ENCODE data around the gene RPL18A. TPM values are rescaled to one million over a fixed set of nuclear protein-coding genes. Genes with fewer than 3 reads are reported as not detected.

The RPL18A gene
- total RNA-seq, 1 donor from 2014 or later = 767 TPM

GRCh38 chr19:17889609-17890214 lies 30.0 kb downstream of the RPL18A start:
- no peak for TF ChIP-seq CTCF (IDR thresholded peaks at IDR 0.05; ENCODE audit: borderline replicate concordance)
- no peaks in the 10 kb centered on the region for H3K36me3 ChIP-seq
- no peak overlapping the region for H3K4me3 ChIP-seq
- H3K27ac ChIP-seq (replicated peaks) = no peak overlapping the region
- DNase-seq = no peak
- peaks cover 68% of the 10 kb centered on the region for H3K27me3 ChIP-seq (ENCODE audit: low read depth)
- no peaks in the 10 kb centered on the region for H3K4me1 ChIP-seq
- no peaks in the 10 kb centered on the region for H3K9me3 ChIP-seq (replicated peaks)
- intact Hi-C loops (cut with micrococcal nuclease) = no loop called here

- no peak for TF ChIP-seq CTCF (IDR thresholded peaks at IDR 0.05; ENCODE audit: borderline replicate concordance)
- no peak overlapping the region for H3K27ac ChIP-seq (replicated peaks)
- no peak overlapping the region for H3K4me3 ChIP-seq
- H3K4me1 ChIP-seq = no peaks in the 10 kb centered on the region
- intact Hi-C loops (cut with micrococcal nuclease) = no loop called here
- no peaks in the 10 kb centered on the region for H3K9me3 ChIP-seq (replicated peaks)
- H3K27me3 ChIP-seq (ENCODE audit: low read depth) = peaks cover 88% of the 10 kb centered on the region
- H3K36me3 ChIP-seq = no peaks in the 10 kb centered on the region
- DNase-seq = no peak
These were observed 34.1 kb downstream of the RPL18A start for GRCh38 chr19:17893766-17894165.

GRCh38 chr19:17902701-17903100 lies 43.0 kb downstream of the RPL18A start:
- TF ChIP-seq CTCF (IDR thresholded peaks at IDR 0.05; ENCODE audit: borderline replicate concordance) = no peak
- Histone ChIP-seq H3K27me3 (ENCODE audit: low read depth) (peaks cover 78% of the 10 kb centered on the region), H3K9me3 (replicated peaks) (peaks cover 6% of the 10 kb centered on the region), H3K4me1 (no peaks in the 10 kb centered on the region), H3K4me3 (no peak overlapping the region), H3K36me3 (no peaks in the 10 kb centered on the region), H3K27ac (replicated peaks) (no peak overlapping the region)
- DNase-seq = no peak
- intact Hi-C loops (cut with micrococcal nuclease) = no loop called here

- intact Hi-C loops (cut with micrococcal nuclease) = no loop called here
- H3K27me3 ChIP-seq (ENCODE audit: low read depth) = peaks cover 70% of the 10 kb centered on the region
- H3K36me3 ChIP-seq = no peaks in the 10 kb centered on the region
- no peak for DNase-seq
- no peaks in the 10 kb centered on the region for H3K4me1 ChIP-seq
- peaks cover 26% of the 10 kb centered on the region for H3K9me3 ChIP-seq (replicated peaks)
- no peak overlapping the region for H3K27ac ChIP-seq (replicated peaks)
- no peak overlapping the region for H3K4me3 ChIP-seq
- TF ChIP-seq CTCF (IDR thresholded peaks at IDR 0.05; ENCODE audit: borderline replicate concordance) = no peak
These were observed 48.5 kb downstream of the RPL18A start for GRCh38 chr19:17908244-17908643.

- Histone ChIP-seq H3K4me1 (no peaks in the 10 kb centered on the region), H3K9me3 (replicated peaks) (peaks cover 35% of the 10 kb centered on the region), H3K27ac (replicated peaks) (no peak overlapping the region), H3K27me3 (ENCODE audit: low read depth) (peaks cover 71% of the 10 kb centered on the region), H3K4me3 (no peak overlapping the region), H3K36me3 (no peaks in the 10 kb centered on the region)
- no peak for TF ChIP-seq CTCF (IDR thresholded peaks at IDR 0.05; ENCODE audit: borderline replicate concordance)
- DNase-seq = no peak
- intact Hi-C loops (cut with micrococcal nuclease) = no loop called here
These were observed 49.5 kb downstream of the RPL18A start for GRCh38 chr19:17909003-17909732.
